Left ventricle myocardium superior (tissue), 1 donor: ENCODE data around the gene LTV1. TPM values are rescaled to one million over a fixed set of nuclear protein-coding genes. Genes with fewer than 3 reads are reported as not detected.

ENCODE experiments used
- ATAC-seq: fragments of 200-7000 bp; cut with Tn5 transposase; one replicate; pipeline ENCODE4 v1.9.1; 2020; ENCODE audit warnings: mild to moderate bottlenecking, moderate library complexity
- DNase-seq: peaks from one replicate; pipeline ENCODE4 v3.0.0-alpha.2; 2020
- intact Hi-C: fragments of 100-400 bp; cut with micrococcal nuclease; formaldehyde crosslinking; loops from one replicate; pipeline ENCODE4 v1.11.0; 2022
- total RNA-seq: library from RNA; stranded (reverse); fragmentation: NEBNext Ultra II Directional; extraction: Animal tissue kit (Norgen Biotek cat#: 25700); gene quantifications from one replicate; pipeline ENCODE4 v1.2.1, GENCODE V29; 2021
- donor health status: DM: no; HTN: yes; CAD: no; lungs with severe emphysema.

LTV1 gene
- total RNA-seq, 1 donor from 2014 or later = 12.6 TPM

DNA sequence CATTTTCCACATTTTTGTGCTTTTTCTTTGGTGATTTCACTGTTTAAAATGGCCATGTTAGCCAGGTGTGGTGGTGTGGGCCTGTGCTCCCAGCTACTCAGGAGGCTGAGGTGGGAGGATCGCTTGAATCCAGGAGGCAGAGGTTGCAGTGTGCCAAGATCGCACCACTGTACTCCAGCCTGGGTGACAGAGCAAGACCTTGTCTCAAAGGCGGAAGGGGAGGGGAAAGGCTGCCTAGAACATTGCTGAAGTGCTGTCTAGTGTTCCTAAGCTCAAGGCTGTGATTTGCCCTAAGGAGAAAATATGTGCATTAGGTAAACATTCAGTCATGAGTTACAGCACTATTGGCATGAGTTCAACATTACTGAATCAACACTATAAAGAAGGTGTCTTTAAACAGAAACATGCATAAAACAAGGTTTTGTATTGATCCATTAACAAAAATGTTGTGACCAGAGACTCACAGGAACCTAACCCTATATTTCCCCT lies 35.2 kb downstream of the LTV1 start:
- intact Hi-C loops = no loop called here
- ATAC-seq (no peak), DNase-seq (no peak)

DNA sequence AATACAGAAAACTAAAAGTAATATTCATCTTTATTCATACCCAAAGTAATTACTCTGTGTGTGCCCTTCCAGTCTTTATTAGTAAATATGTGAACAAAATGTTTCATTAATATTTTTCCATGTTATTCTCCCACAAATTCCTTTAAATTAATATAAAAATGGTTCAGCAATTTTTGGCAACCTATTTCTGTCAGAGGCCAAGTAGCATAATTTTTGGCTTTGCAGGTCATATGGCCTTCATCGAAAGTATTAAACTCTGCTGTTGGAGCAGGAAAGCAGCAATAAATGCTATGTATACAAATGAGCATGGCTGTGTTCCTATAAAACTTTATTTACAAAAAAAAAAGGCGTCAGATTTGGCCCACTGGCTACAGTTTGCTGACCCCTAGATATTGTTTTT lies 37.3 kb downstream of the LTV1 start:
- DNase-seq (no peak), ATAC-seq (no peak)
- intact Hi-C loops = no loop called here

DNA sequence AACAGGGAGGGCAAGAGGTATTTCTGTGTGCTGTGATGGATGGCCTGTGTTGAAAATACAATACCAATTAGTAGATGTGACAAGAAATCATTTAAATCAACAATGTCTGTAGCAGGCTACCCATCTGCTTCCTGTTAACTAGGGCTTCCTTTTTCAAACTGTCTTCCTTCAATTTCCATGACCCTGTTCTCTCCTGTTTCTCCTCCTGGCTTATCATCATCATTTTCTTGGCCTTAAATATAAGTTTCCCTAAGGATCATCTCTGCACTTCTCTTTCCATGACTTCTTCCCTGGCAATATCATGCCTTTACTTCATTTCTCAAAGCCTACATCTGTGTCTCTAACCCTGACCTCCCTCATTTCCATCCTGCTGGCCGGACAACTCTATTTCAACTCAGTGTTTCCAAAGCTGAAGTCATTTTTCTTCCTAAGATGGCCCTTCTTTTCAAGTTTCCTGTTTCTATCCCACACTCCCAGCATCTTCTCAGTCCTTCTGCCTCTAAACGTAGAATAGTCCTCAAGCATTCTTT lies 39.3 kb downstream of the LTV1 start:
- no peak for DNase-seq
- no peak for ATAC-seq
- intact Hi-C loops = no loop called here

DNA sequence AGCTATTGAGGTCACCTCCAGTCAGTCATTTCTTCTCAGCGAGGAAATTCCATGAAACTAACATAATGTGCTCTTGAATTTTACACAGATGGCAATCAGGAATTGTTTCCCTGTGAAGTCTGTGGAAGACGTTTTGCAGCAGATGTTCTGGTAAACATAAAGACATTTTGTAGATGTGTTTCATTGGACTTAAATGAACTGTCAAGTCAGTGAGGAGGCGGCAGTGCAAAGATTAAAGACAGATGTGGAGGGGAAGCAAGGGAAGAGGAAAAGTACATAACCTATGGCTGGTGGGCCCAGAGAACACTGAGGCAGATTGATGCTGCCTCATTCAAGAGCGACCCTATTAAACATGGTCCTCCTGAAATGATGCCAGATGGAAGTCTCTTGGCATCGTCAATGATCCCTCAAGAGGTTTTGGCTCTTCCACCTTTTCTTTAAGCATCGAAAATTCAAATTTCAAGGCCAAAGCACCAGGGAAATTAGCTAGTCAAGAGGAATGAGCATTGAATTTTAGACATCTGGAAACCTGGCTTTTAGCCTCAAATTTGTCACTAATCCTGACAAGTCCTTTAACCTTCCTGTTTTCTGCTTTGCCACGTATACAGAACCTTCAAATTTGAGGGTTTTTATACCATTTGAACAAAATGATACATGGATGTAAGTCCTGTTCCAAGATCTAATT lies 41.2 kb downstream of the LTV1 start:
- no peak for ATAC-seq
- no peak for DNase-seq
- intact Hi-C loops = no loop called here

DNA sequence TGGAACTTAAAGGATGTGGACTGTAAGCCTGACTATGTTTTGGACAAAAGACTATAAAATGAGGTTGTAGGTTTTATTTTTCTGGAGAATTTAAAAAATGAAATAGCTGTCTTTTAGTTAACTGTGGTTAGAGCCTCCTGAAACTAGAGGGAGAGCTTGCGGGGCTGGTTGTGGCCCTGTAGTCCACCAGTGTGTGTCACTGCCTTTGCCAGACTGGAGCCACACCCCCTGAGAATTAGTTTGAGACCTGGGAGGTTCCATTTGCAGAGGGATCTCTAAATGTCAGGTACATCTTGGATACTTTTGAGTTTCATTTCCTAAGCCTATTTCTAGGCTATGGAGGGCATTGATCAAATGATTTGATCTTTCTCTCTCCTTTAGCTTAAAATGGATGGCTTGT lies 42.0 kb downstream of the LTV1 start:
- no peak for ATAC-seq
- intact Hi-C loops = no loop called here
- no peak for DNase-seq

DNA sequence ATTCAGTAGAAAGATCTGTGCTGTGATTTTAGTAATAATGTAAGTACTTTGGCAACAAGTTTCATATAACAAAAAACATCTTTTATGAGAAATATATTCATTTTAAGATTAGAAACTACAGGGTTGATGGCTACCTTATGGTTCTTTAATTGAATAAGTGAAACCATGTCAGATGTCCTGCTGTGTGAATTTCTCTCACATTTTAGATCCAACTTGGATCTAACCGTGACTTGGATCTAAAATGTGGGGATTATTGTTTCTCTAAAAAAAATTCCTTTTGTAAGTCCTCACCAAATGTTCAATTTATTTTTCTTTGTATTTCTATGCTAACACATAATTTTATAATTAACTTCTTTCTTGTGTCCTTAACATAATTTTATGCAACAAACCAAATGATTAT lies 51.5 kb downstream of the LTV1 start:
- intact Hi-C loops = no loop called here
- DNase-seq = no peak
- no peak for ATAC-seq

DNA sequence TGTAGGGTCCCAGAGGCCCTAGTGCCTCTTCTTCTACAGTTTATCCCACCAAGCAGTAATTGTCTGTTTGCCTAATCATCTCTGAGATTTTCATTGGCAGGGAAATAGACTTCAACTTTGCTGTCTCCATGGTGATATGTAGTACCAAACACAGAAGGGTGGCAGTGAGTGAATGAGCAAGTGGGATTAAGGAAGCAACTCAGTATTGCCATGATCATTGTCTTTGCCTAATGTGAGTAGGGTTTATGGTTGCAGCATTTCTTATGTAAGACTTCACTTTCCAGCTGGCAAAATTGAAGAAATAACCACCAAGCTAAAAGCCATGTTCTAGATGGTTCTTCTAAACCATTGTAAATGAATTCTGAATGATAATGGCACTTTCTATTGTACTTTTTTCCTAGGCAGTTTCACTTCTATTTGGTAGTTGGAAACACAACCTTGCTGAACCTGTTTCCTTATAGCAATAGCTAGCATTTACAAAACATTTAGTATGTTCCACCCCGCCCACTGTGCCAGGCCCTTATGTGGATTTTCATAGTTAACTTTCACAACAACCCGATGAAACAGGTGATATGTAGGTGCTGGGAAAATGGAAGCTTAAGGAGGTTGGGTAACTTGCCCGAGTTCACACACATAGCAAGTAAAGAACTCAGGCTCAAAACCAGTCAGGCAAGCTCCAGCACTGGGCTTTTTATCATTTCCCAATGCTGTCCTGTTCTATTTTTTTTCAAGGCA lies 53.2 kb downstream of the LTV1 start:
- intact Hi-C loops = no loop called here
- no peak for DNase-seq
- no peak for ATAC-seq

DNA sequence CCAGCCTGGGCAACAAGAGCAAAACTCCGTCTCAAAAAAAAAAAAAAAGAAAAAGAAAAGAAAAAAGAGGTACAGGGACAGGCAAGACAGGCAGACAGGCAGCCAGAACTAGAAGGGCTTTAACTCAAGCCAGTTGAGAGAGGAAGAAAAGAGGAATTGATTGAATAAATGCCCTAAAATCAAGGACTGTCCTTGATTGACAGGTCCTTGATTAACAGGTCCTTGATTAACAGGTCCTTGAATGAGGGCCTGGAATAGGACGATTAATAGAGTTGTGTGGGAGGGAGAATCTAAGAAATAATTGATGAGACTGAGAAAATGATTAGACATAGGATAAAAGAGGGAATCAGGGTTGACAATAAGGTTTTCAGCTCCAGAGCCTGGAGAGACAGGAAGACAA lies 57.2 kb downstream of the LTV1 start:
- DNase-seq = no peak
- no peak for ATAC-seq
- intact Hi-C loops = no loop called here

DNA sequence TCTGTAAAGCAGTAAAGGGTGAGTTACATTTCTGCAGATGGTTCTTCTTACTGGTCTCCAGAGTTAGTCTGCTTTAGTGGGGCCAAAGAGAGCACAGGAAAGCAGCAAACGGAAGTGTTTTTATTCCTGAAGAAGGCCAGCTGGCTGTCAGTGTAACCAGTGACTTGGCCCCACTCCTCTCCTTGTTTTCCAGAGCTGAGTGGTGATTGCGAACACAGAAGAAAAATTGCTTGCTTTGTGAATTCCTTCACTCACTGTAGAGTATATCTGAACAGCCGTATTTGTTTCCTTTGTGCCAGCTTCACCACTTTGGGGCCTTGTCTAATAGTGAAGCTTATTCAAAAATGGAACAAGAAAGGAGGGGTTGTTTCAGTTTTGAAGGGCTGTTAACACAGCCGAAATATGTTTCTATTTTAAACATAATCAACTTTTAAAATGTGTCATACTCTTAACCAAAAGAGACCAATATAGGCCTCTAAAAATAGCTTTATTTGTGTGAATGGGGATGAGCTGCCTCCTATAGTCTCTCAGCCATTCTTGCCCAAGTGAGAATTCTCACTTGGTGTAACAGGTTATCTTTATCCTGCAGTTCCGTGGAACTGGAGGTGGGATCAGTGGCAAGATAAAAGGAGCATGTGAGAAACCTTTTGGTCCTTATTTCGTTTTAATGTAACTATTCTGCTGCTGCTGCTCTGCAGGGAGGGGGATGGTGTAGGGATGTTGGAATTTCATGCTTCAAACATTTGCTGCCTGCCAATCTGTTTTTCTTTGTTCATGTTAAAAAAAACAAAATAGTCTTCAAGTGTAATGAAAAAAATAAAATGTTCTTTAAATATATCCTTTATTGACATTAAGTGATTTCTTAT lies 59.0 kb downstream of the LTV1 start:
- intact Hi-C loops = no loop called here
- no peak for DNase-seq
- ATAC-seq = peak; percentile 98

DNA sequence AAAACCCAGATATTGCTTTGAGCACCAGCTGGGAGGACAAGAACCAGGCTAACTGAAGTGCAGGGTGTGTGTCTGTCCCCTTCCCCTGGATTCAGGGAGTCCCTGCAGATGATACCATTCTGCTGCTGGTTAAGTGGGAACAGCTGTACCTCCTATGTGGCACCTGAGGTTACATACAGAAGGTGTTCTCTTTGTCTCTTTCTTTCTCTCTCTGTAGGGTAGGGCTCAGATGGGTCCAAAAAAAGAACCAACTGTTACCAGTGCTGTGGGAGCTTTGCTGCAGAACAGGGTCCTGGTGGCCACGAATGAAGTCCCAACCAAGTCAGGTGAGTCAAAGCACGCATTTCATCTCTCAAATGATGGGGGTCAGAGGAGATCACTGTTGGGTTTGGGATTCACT lies 59.7 kb downstream of the LTV1 start:
- DNase-seq (no peak), ATAC-seq (no peak)
- intact Hi-C loops = no loop called here

DNA sequence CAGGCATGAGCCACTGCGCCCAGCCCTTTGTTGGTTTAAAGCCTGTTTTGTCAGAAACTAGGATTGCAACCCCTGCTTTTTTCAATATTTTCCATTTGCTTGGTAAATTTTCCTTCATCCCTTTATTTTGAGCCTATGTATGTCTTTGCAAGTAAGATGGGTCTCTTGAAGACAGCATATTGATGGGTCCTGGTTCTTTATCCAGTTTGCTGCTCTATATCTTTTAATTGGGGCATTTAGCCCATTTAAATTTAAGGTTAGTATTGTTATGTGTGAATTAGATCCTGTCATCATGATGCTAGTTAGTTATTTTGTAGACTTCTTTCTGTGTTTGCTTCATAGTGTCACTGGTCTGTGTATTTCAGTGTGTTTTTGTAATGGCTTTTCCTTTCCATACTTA lies 67.9 kb downstream of the LTV1 start:
- no peak for DNase-seq
- no peak for ATAC-seq
- intact Hi-C loops = no loop called here

DNA sequence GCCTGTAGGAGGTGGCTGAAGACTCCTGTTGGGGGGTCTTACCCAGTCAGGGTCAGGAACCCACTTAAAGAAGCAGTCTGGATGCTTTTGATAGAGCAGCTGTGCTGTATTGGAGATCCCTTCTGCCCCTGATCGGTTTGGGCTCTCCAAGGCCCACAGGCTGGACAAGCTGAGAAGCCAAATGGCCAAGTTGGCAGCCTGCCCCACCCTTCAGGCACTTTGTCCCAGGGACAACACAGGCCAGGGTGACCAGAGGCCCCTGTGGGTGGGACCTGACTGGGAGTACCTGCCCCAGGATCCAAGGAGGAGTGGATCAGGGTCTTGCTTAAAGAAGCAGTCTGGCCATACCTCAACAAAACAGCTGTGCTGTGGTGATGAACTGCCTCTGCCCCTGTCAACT lies 69.5 kb downstream of the LTV1 start:
- no peak for DNase-seq
- ATAC-seq = no peak
- intact Hi-C loops = no loop called here

Other genes starting within 250 kb of the LTV1 start
- gene PHACTR2, start 165.4 kb upstream of the LTV1 start, total RNA-seq = 88.1 TPM
- gene ZC2HC1B, start 21.1 kb downstream of the LTV1 start, total RNA-seq = not detected
- 10.9 TPM for gene PLAGL1, start 164.9 kb downstream of the LTV1 start, total RNA-seq